ENCODE results near the gene PERCC1.

The PERCC1 gene

DNA sequence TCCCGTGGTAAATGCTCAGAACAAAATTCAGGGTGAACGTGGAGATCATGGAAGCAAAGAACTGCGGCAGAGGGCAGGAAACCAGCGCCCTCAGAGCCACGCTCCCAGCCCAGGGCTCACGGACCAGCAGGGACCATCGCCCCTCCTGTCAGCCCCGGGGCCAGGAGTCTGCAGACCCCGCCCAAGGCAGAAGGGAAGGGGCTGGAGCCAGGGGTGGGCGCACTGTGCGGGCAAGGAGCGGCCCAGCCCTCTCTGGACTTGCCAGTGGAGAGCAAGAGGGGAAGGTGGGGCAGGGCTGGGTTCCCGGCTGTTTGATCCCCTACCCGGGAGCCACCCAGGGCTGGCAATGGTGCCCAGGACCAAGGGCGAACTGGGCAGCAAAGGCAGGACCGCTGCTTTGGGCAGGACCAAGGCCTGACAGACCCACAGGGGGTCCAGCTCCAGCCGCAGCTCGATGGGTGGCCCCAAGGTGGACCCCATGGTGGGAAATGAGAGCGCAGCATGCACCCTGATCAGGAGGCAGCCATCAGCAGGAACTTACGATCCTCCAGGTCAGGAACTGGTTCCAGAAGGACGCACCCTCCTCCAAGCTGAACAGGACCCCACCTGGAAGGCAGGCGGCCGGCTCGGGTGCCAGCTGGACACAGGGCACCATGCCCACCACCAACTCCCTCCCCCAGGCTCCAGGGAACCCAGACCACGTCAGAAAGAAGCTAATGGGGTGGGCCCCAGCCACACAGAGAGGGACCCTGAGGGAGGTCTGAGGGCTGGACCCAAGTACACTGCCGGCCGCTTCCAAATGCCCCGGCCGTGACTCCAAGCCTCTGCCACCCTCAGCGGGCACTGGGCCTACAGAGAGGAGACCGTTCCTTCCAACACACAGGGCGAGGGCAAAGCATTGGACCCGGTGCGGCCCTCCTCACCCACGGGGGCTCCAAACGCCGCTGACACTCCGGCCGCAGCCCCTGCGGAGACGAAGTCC is 24.6 kb downstream of the PERCC1 start:
- DNase-seq: no peak
- TF ChIP-seq GATA1 (IDR thresholded peaks at IDR 0.05; ENCODE audit: low read depth, low read length) (no peak), POLR2A (IDR thresholded peaks at IDR 0.05; ENCODE audit: low read length) (no peak)

DNA sequence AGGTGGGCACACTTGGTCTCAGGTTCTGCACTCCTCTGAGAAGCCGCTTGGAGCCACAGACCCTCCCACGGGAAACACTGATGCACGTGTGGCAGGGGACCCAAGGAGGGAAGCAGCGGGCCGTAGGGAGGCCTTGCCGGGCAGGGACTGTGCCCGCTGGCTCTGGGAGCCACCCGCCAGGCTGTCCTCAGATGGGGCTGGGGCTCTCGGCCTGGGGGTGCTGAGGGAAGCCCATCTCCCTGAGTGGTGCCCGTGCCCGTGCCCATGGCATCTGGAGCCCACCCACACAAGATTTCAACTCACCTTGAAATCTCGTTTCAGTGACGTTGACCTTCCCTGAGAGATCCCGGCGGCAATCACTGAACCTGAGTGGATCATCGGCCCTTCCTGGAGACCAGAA is 26.1 kb downstream of the PERCC1 start:
- no peak for TF ChIP-seq GATA1 (IDR thresholded peaks at IDR 0.05; ENCODE audit: low read depth, low read length)
- TF ChIP-seq POLR2A (IDR thresholded peaks at IDR 0.05; ENCODE audit: low read length): no peak
- no peak for DNase-seq

DNA sequence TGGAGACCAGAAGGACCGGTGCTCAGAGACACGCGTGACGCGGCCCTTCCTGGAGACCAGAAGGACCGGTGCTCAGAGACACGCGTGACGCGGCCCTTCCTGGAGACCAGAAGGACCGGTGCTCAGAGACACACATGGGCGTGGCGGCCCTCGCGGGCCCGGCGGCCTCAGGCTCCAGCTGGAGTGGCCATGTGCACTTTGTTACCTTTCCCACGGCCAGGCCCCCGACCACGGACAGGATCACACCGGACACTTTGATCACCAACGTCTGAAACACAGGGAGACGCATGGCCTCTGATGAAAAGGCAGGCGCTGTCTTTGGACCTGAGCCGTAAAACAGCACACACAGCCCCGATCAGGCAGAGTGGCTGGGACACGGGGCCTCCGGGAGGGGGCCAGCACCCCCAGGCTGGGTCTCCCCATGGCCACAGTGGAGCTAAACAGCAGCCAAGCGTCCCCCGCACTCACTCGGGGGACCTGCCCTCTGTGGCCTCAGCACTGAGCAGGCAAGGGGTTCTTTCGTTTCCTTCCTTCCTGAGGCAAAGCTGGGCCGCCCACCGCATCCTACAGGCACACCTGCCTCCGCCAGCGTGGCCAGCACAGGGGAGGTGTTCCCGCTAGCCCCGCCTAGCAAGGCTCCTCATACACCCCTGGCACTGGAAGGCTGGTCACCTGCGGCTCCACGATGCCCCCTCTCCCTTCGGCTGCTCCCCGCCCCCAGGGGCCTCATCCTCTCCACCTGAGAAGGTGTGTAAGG is 26.8 kb downstream of the PERCC1 start:
- no peak for DNase-seq
- TF ChIP-seq GATA1 (IDR thresholded peaks at IDR 0.05; ENCODE audit: low read depth, low read length): no peak

DNA sequence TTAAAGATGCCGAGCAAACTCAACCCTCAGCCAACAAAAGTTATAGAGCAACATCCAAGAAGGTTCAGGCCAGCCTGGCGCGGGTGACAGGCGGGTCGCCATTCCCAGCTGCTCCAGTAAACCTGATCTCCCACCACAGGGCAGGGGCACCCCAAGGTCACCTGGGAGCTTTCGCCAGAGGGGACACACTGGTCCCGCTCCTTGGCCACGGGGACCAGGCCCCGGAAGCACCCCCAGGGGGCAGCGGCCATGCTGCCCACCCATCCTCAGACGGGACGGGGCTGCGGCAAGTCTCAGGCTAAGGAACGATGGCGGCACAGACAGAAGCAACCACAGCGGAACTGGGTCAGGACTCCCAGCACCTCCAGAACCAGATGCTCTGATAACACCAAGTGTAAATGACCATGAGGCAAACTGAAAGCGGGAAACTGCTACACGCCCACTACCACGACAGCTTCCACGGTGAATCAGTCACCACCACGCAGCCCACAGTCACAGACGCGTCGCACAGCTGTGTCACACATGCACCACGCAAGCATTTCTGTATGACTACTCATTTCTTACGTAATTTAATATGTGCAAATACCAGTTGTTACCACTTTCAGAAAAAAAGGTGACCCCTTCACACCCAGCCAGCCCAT is 27.6 kb downstream of the PERCC1 start:
- no peak for DNase-seq
- TF ChIP-seq GATA1 (IDR thresholded peaks at IDR 0.05; ENCODE audit: low read depth, low read length) (no peak), POLR2A (IDR thresholded peaks at IDR 0.05; ENCODE audit: low read length) (no peak)

DNA sequence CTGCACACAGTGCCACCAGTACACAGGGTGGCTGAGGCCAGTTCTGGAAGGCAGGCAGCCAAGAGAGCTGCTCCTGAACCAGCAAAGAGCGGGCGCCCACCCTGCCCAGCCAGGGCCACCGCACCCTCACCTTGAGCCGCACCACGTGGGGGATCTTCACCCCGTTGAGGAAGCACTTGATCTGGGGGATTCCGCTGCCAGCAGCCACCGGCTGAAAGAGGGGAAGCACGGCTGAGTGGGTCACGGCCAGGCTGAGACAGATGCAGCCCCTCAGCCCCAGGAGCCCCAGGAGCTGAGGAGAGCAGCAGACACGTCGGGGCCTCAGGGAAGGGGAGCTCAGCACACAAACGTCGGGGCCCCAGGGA is 28.1 kb downstream of the PERCC1 start:
- TF ChIP-seq GATA1 (IDR thresholded peaks at IDR 0.05; ENCODE audit: low read depth, low read length): no peak
- no peak for TF ChIP-seq POLR2A (IDR thresholded peaks at IDR 0.05; ENCODE audit: low read length)
- no peak for DNase-seq

DNA sequence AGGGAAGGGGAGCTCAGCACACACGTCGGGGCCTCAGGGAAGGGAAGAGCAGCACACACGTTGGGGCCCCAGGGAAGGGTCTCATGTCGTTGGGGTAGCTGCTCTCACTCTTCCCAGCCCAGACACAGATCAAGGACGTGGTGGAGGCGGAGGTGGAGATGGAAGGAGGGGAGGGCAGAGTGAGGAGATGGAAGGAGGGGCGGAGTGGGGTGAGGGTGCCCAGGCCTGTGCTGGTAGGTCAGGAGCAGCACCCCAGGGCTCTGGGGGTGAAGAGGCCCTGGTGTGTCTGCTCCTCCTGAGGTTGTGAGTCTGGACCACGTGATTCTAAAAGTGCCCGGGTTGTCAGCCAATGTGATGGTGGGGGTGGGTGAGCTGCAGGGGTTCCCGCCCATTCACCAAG is 29.1 kb downstream of the PERCC1 start:
- no peak for DNase-seq
- TF ChIP-seq GATA1 (IDR thresholded peaks at IDR 0.05; ENCODE audit: low read depth, low read length) (no peak), POLR2A (IDR thresholded peaks at IDR 0.05; ENCODE audit: low read length) (no peak)

DNA sequence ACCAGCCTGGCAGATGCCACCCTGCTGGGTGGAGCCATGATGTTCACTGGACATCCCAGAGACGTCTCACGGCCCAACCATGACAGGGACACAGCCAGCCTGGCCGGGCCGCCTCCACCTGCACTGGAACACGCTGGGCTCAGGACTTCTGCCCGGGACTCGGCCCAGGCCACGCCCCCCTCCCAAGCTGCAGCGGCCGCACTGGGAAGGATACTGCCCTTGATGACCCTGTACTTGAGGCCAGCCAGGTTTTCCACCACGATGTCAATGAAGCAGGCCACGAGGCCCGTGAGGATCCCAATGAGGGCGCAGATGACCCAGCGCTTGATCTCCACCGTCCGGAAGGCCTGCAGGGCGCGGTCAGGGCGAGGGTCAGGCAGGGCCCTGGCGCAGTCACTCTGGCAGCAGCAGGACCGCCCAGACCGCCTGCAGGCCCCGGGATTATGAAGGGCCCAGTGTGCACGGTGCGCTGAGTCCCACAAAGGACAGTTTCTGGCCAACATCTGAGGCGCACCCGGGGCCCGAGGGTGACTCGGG is 29.8 kb downstream of the PERCC1 start:
- no peak for TF ChIP-seq POLR2A (IDR thresholded peaks at IDR 0.05; ENCODE audit: low read length)
- TF ChIP-seq GATA1 (IDR thresholded peaks at IDR 0.05; ENCODE audit: low read depth, low read length): no peak
- DNase-seq: no peak

DNA sequence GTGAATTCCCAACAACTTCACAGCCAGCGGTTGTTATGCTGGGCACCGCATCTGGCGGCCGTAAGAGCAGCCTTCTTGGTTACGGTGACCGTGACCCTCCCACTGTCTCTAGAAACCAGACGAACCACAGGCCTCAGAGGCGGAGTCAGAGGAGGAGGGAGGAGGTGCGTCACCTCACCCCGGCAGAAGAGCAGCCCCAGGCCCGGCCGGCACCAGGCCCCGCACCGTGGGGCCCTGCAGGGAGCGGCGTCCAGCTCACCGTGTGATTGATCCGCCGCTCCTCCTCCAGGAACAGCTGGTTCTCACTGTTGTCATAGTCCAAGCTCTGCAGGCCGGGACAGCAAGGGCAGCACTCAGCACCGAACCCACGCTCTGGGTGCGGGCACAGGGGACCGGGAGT is 30.3 kb downstream of the PERCC1 start:
- DNase-seq: no peak
- TF ChIP-seq GATA1 (IDR thresholded peaks at IDR 0.05; ENCODE audit: low read depth, low read length) (no peak), POLR2A (IDR thresholded peaks at IDR 0.05; ENCODE audit: low read length) (no peak)

DNA sequence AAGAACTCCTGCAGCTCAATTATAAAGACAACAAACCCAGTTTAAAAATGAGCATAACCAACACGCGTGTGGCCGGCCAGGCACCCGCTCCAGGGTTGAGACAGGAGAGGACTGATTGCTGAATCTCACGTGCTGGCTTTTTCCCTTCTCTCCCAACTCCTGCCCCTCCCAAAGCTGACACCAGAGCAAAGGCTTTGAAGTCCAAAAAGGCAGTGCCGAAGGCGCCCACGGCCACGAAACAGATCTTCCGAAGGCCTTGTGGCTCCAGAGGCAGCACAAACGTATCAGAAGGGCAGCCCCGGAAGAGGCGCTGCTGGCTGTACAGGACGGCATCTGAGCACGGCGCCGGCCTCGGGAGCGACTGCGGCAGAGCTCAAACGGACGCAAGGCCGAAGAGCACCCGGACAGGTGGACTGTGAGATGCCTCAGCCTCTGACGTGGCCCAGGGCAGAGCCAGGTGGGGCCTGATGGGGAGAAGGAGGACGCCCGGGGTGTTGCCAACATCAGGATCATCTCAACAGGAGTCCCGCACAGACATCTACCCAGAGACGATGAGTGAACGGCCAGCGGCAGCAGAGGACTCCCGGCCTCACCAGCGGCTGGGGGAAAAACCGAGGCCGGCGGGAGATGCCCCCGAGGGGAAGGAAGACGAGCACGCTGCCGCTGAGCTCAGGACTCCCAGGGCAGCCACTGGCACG is 33.5 kb downstream of the PERCC1 start:
- DNase-seq: no peak
- TF ChIP-seq GATA1 (IDR thresholded peaks at IDR 0.05; ENCODE audit: low read depth, low read length) (no peak), POLR2A (IDR thresholded peaks at IDR 0.05; ENCODE audit: low read length) (no peak)

DNA sequence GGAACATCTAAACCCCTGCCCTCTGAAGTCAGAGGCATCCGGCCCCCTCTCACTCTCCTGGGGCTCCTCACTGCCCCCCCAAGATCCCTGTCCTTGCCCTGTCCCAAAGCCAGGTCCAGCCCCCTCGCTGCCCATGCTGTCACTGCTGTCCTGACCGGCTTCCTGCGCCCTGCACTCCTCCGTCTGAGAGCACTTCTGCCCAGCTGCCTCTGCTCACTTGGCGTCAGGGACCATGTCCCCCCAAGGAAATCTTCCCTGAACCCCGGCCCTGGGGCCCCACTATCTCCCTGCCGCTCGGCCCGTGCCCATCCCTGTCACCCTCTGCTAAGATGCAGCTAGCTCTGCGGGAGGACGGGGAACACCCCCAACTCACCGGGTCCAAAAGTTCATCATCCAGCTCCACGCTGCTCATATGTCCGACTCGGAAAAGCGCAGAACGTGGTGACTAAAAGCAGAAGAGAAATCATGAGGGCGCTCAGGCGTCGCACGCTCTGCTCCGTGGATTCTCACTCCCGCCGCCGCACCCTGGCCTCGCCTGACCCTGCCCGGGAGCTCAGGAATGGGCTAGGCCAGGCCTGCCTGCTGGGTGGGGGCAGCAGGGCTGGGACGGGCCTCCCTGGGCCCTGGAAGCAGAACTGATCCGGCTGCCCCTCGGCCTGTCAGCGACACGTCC is 34.2 kb downstream of the PERCC1 start:
- DNase-seq: no peak
- TF ChIP-seq POLR2A (IDR thresholded peaks at IDR 0.05; ENCODE audit: low read length) (no peak), GATA1 (IDR thresholded peaks at IDR 0.05; ENCODE audit: low read depth, low read length) (no peak)

DNA sequence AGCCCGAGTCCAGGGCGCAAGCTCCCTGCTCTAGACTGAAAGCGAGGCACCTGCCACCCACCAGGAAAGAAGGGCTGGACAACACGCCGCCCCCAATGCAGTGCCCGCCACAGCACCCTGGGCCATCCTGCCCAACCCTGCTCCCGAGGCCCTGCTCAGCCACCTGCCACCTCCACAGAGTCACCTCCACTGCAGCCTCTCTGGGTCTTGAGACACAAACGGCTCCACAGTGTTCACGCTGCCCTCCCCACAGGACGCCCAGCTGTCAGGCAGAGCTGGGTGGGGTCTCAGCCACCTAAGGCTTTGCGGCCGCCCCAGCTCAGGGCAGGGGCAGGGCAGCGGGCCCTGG is 34.7 kb downstream of the PERCC1 start:
- no peak for TF ChIP-seq GATA1 (IDR thresholded peaks at IDR 0.05; ENCODE audit: low read depth, low read length)
- TF ChIP-seq POLR2A (IDR thresholded peaks at IDR 0.05; ENCODE audit: low read length): no peak
- DNase-seq: no peak

DNA sequence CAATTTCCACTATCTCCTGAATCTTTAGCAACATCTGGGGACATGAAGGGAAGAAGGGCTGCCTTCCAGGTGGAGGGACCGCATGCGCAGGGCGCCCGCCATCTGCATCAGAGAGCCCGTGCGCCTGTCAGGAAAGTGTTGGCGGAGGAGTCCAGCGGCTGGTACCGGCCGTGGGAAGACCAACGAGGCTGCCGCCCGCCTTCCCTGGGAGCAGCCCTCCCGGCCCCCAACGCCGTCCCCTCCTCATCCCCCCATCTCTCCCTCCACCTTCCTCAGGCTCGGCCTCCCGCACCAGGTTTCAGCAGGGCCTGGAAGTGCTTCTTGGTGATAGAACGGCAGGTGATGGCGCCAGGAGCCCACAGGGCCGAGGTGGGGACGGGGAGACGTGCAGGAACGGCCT is 35.2 kb downstream of the PERCC1 start:
- no peak for TF ChIP-seq POLR2A (IDR thresholded peaks at IDR 0.05; ENCODE audit: low read length)
- no peak for TF ChIP-seq GATA1 (IDR thresholded peaks at IDR 0.05; ENCODE audit: low read depth, low read length)
- DNase-seq: no peak

DNA sequence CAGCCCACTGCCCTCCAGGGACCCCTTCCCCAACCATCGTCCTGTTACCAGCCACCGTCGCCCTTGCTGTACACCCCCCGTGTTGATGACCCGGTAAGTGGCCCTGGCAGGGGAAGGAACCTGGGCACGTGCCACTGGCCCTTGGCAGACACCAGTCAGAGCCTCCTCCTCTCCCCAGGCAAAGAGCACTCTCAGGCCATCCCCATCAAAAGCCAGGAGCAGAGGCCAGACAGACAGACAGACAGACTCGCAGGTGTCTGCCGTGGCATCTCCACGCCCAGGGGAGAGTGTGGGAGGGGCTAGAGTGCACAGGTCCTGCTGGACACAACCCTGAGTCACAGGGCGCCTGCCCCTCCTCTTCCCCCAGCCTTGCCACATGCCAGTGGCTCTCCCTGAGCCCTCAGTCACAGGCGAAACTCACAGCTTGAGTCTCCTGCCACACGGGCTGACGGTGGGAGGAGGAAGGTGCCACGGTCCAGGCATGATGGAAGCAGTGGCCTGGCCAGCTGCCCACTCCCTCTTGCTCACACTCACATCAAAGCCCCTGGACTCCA is 36.2 kb downstream of the PERCC1 start:
- TF ChIP-seq GATA1 (IDR thresholded peaks at IDR 0.05; ENCODE audit: low read depth, low read length) (no peak), POLR2A (IDR thresholded peaks at IDR 0.05; ENCODE audit: low read length) (no peak)
- no peak for DNase-seq
